Fibroblast of lung (primary cell): ENCODE results near the gene NOCT. TPM values are rescaled to one million over a fixed set of nuclear protein-coding genes. Genes with fewer than 3 reads are reported as not detected.

ENCODE experiments used
- DNase-seq, 2 donors: peaks; one replicate each; pipeline versions ENCODE4 v3.0.0 to v3.0.0-alpha.2; 2010; ENCODE audit warnings: low read depth in 2 of 2
- H2AFZ ChIP-seq: 2 replicates; pipeline ENCODE4 v1.5.1; 2012; ENCODE audit warnings: low read length, control low read depth, inconsistent platforms
- H3K27ac ChIP-seq: 2 replicates; pipeline ENCODE4 v1.5.1; 2011; ENCODE audit warnings: low read length, control low read depth; ENCODE audit not compliant: insufficient read depth
- H3K27me3 ChIP-seq: 2 replicates; pipeline ENCODE4 v1.5.1; 2011; ENCODE audit warnings: mild to moderate bottlenecking, low read length; ENCODE audit not compliant: control insufficient read depth, insufficient read depth
- H3K36me3 ChIP-seq: 2 replicates; pipeline ENCODE4 v1.5.1; 2011; ENCODE audit warnings: low read length; ENCODE audit not compliant: control insufficient read depth, insufficient read depth
- H3K4me1 ChIP-seq: 2 replicates; pipeline ENCODE4 v1.5.1; 2011; ENCODE audit warnings: low read length; ENCODE audit not compliant: control insufficient read depth, insufficient read depth; ENCODE audit errors: extremely low read depth
- H3K4me2 ChIP-seq: 2 replicates; pipeline ENCODE4 v1.5.1; 2011; ENCODE audit warnings: low read length, control low read depth; ENCODE audit not compliant: insufficient read depth; ENCODE audit errors: extremely low read depth
- H3K4me3 ChIP-seq, 4 experiments: fragments of 200-600 bp in 1 of 4; sonication (generic) in 1 of 4; replicated peaks in 1 of 4; 2 replicates each; pipeline ENCODE4 v1.5.1; 2011 to 2016; ENCODE audit warnings: low read length in 4 of 4, low read depth in 3 of 4, mild to moderate bottlenecking in 3 of 4, control low read depth in 2 of 4, inconsistent platforms in 1 of 4, mixed read lengths in 1 of 4; ENCODE audit not compliant: insufficient read depth in 1 of 4; ENCODE audit errors: control extremely low read depth in 1 of 4
- H3K79me2 ChIP-seq: 2 replicates; pipeline ENCODE4 v1.5.1; 2012; ENCODE audit warnings: mild to moderate bottlenecking, low read length, inconsistent platforms; ENCODE audit not compliant: control insufficient read depth, insufficient read depth
- H3K9ac ChIP-seq: 2 replicates; pipeline ENCODE4 v1.5.1; 2011; ENCODE audit warnings: mild to moderate bottlenecking, low read length, control low read depth; ENCODE audit not compliant: insufficient read depth
- H3K9me3 ChIP-seq: 2 replicates; pipeline ENCODE4 v1.5.1; 2012; ENCODE audit warnings: low read depth, low read length; ENCODE audit not compliant: control insufficient read depth, insufficient read depth
- H4K20me1 ChIP-seq: 2 replicates; pipeline ENCODE4 v1.5.1; 2011; ENCODE audit warnings: low read length; ENCODE audit not compliant: control insufficient read depth, insufficient read depth; ENCODE audit errors: extremely low read depth
- EZH2 ChIP-seq: IDR thresholded peaks from 2 replicates; pipeline ENCODE4 v1.5.1; 2012; ENCODE audit warnings: low read length, control low read depth, mild to moderate bottlenecking; ENCODE audit errors: missing control alignments
- polyA plus RNA-seq, 2 donors: library from polyadenylated mRNA; depleted of rRNA in 1 of 2; stranded (reverse) in 1 of 2; unstranded in 1 of 2; fragments of >200 nt; gene quantifications; 2 replicates each; pipeline ENCODE4 v1.2.1, GENCODE V29; 2011 to 2012; ENCODE audit warnings: missing spikeins in 1 of 2
- total RNA-seq: library from RNA; depleted of rRNA; stranded (reverse); fragments of >200 nt; gene quantifications from 2 replicates; pipeline ENCODE4 v1.2.1, GENCODE V29; 2014
- TF ChIP-seq, protein P1 (sequence below), 2 donors: IDR thresholded peaks in 1 of 2; conservative IDR thresholded peaks in 1 of 2; 1 replicate in 1 of 2; 2 replicates in 1 of 2; pipeline ENCODE4 v1.5.1; 2011 to 2012; ENCODE audit warnings: low read length in 2 of 2, control low read depth in 1 of 2, inconsistent platforms in 1 of 2, low read depth in 1 of 2, mild to moderate bottlenecking in 1 of 2

Gene NOCT
- total and polyA plus RNA-seq, 2 donors (not counting 1 experiment from before 2014, with no cell fraction given): 6.4 to 13.2 TPM

DNA sequence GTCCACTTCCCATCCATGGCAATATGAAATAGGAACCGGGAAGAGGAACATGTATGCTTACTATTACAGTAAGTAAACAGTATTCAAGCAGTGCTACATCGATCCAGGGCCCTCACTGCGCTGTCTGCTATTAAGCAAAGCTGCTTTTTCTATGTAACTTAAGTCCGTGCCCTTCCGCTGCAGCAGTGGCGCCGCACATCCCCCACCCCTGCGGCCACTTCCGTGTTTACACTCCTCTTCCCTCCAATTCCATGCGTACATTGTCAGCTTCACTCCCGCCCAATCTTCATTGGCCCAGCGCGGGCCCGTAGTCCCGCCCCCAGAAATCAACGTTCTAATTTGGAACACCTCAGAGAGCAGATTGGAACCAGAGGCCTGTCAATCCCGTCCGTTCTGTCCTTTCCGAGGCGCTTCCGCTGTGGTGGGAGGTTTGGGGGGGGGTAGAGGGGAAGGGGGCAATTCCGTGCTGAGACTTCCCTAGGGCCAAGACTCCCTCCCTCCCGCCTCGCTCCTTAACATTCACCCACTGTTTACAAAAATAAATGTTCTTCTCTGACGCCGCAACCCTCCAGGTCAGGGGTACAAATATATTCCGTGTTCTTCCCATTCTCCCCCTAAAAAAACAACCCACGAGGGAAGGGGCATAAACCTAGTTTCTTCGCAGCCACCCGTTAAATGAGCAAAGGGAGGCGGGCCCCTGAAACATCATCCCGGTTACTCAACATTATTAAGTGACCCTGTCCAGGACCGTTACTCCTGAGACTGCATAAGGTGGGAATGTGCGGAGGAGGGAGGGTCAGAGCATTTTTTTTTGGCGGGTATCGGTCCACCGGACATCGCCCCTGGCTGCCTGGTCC lies 67.4 kb downstream of the NOCT start:
- DNase-seq: peak; percentile 98
- H4K20me1 ChIP-seq: no peaks in the 10 kb centered on the region
- H3K4me2 ChIP-seq: peak overlapping the region; percentile 97
- H3K9me3 ChIP-seq: no peaks in the 10 kb centered on the region
- H3K36me3 ChIP-seq: no peaks in the 10 kb centered on the region
- H3K9ac ChIP-seq: peak overlapping the region; percentile 88
- H3K27me3 ChIP-seq: no peaks in the 10 kb centered on the region
- peaks cover 2% of the 10 kb centered on the region for H3K4me1 ChIP-seq
- TF ChIP-seq EZH2: no peak
- TF ChIP-seq, protein P1, sequence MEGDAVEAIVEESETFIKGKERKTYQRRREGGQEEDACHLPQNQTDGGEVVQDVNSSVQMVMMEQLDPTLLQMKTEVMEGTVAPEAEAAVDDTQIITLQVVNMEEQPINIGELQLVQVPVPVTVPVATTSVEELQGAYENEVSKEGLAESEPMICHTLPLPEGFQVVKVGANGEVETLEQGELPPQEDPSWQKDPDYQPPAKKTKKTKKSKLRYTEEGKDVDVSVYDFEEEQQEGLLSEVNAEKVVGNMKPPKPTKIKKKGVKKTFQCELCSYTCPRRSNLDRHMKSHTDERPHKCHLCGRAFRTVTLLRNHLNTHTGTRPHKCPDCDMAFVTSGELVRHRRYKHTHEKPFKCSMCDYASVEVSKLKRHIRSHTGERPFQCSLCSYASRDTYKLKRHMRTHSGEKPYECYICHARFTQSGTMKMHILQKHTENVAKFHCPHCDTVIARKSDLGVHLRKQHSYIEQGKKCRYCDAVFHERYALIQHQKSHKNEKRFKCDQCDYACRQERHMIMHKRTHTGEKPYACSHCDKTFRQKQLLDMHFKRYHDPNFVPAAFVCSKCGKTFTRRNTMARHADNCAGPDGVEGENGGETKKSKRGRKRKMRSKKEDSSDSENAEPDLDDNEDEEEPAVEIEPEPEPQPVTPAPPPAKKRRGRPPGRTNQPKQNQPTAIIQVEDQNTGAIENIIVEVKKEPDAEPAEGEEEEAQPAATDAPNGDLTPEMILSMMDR (conservative IDR thresholded peaks at IDR 0.05 in 1 of 2, IDR thresholded peaks at IDR 0.05 in 1 of 2; ENCODE audit: low read depth in 1 of 2, low read length in 2 of 2): no peak
- H3K4me3 ChIP-seq: peak overlapping the region; percentile 74 to 97 (median 84)
- peaks cover 50% of the 10 kb centered on the region for H3K79me2 ChIP-seq
- peak overlapping the region; percentile 77 for H2AFZ ChIP-seq
- peak overlapping the region; percentile 95 for H3K27ac ChIP-seq

GRCh38 chr4:139083607-139083955 lies 68.0 kb downstream of the NOCT start:
- Histone ChIP-seq H3K9ac (peak overlapping the region; percentile 88), H3K79me2 (peaks cover 44% of the 10 kb centered on the region), H3K36me3 (no peaks in the 10 kb centered on the region), H2AFZ (peak overlapping the region; percentile 87), H3K4me2 (peak overlapping the region; percentile 96), H3K4me1 (peaks cover 2% of the 10 kb centered on the region), H3K27ac (peak overlapping the region; percentile 95), H3K9me3 (no peaks in the 10 kb centered on the region), H3K4me3 (peak overlapping the region; percentile 74 to 97 (median 84)), H3K27me3 (no peaks in the 10 kb centered on the region), H4K20me1 (no peaks in the 10 kb centered on the region)
- no peak for TF ChIP-seq EZH2
- TF ChIP-seq, protein P1 (conservative IDR thresholded peaks at IDR 0.05 in 1 of 2, IDR thresholded peaks at IDR 0.05 in 1 of 2; ENCODE audit: low read depth in 1 of 2, low read length in 2 of 2): peak; percentile 11 to 14
- DNase-seq: peak; percentile 59 to 68

DNA sequence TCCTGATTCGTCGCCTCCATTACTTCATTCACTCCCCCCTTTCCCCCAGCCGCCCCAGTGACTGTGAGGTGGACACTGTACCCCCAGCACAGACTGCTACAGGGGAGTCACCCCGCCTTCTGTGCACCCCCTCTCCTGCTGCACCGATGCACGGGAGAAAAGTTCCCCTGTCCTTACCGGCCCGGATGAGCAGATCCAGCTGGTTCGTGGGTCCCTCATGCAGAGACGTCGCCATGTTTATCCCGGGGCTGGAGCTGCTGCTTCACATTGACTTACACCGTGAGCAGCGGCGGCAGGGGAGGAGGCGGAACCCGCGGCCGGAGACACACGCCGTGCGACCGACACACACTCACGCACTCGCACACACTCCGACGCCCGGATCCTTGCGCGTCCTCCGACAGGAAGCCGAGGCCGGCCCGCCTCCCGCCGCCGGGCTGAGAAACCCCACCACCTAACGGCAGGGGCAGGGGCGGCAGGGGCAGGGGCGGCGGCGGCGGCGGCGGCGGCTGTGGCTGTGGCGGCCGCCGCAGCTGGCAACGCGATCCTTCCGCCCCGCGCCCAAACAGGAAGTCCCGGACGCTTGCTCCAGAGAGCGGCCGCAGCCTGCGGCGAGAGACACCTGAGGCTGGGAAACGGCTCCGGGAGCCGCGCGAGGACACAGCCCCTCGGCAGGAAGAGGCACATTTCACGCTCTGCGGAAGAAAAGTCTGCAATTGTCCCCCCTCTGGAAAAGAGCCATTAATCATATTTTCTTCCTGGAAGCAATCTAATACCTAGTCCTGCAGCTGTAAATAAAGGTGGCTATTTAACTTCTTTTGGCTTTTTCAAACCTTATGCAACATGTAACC lies 68.6 kb downstream of the NOCT start:
- H3K9ac ChIP-seq: peak overlapping the region; percentile 88
- peak; percentile 94 for DNase-seq

More for the DNA sequence above, 68.6 kb downstream of the NOCT start:
- Histone ChIP-seq H3K27me3 (no peaks in the 10 kb centered on the region), H3K4me3 (peak overlapping the region; percentile 74 to 97 (median 87)), H3K36me3 (no peaks in the 10 kb centered on the region), H3K4me2 (peak overlapping the region; percentile 96), H3K27ac (peak overlapping the region; percentile 95), H4K20me1 (no peaks in the 10 kb centered on the region), H2AFZ (peak overlapping the region; percentile 89), H3K4me1 (peaks cover 2% of the 10 kb centered on the region), H3K9me3 (no peaks in the 10 kb centered on the region), H3K79me2 (peaks cover 39% of the 10 kb centered on the region)
- no peak for TF ChIP-seq EZH2
- TF ChIP-seq, protein P1 (conservative IDR thresholded peaks at IDR 0.05 in 1 of 2, IDR thresholded peaks at IDR 0.05 in 1 of 2; ENCODE audit: low read depth in 1 of 2, low read length in 2 of 2): no peak
